COLO668 (cell line): ENCODE measurements around the gene LENG1.

Experiments used
- DNase-seq: peaks from one replicate; lab custom pipeline; 2025; ENCODE audit not compliant: unreplicated experiment; lab: John Stamatoyannopoulos, UW

Gene LENG1

DNA sequence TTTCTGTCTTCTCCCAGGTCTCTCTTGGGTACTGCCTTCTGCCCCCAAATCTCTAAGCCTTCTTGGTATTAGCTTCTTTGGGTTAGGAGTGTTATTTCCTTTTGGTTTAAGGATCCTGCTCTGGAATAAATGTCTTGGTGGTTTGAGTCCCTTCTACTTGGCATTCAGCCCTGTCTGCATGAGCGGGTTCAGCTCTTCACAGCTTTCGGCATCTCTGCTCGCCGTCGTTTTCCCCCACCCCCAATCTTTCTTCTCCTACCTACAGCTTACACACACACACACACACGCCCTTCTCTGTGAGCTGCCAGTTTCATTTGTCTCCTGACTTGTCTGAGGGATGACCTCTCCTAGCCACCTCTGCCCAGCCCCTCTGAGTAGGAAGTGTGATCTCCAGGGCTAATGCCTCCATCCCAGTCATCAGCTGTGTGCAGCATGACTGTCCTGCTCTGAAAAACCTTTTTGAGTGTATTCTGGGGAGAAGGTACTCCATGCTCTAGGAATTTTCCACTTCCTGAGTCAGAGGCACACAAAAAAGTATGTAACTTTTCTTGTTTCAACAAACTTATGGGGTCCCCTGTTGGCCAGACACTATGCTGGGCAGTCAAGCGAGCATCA, 17.2 kb downstream of the LENG1 start:
- no peak for DNase-seq

GRCh38 chr19:54141356-54141755, 18.2 kb downstream of the LENG1 start:
- no peak for DNase-seq

- DNase-seq = no peak
Measured at GRCh38 chr19:54138489-54139256, 20.8 kb downstream of the LENG1 start.

GRCh38 chr19:54137699-54138488, 21.6 kb downstream of the LENG1 start, which contains the start of gene CNOT3:
TSS of gene CNOT3 (plus strand) at chr19:54137762. CDS start at chr19:54142979, 5,217 bp downstream.
- DNase-seq = peak; percentile 31

DNA sequence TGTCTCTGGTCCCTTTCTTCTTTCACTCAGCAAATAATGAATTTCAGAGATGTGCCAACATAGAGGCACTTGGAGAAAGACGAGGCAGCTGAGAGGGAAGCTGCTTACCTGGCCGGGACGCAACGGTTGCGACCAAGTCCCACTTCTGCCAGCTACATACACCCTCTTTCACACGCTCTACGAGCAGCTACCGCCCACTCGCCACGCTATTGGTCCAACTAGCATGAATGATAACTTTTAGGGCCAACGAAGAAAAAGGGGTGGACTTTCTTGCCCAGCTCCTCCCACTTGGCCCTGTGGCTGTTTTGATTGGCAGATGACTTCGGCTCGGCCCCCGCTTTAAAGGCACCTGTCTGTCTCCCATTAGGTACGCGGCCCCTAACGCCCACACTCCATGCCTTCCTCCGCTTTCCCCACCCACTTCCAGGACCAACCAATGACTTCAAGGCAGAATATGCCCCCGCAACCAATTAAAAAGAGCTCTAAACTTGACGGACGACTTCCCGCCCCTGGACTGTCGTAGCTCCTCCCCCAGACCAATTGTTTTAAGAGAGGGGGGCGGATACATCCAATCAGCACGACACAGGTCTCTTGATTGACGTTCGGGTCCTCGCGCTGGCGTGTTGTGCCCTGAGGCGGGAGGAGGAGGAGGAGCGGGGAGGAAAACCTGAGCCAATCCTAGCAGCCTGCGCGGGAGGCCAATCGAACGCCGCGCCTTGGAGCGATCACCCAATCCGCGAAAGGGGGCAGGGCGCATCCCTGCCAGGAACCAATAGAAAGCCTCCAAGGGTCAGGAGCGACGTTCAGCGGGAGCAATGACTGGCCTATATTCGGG, 22.4 kb downstream of the LENG1 start:
- peak; percentile 99 for DNase-seq

DNA sequence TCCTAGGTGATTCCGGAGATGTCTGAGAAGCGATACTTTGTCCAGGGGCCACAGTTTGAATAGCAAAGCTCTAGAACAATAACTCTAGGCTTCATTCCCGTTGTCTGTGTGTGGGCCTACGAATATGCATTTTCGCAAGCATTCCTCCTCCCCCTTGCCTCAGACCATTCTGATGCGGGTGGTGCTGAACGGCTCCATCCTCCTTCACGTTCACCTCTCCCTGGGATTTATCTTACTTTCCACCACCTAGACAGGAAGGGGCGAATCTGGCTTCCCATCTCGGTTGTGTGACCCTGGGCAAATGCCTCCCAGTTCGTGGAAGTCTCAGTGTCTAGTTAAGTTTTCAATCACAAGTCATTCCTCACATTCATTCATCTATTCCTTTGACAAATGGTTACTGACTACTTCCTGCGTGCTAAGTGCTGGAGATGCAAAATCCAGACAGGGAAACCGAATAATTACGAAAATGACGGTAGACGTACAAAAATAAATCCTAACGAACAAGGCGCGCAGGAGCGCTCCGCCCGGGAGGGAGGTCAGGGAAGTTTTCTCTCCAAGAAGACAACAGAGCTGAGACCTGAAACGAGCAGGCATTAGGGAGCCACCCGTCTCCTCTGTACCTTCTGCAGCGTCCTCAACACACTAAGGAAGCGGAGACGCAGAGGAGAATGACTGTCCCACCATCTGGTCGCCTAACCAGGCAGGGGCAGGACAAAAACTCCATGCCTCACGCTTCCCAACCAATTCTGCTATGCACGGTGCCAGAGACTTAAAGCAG, 23.2 kb downstream of the LENG1 start:
- peak; percentile 30 for DNase-seq

DNA sequence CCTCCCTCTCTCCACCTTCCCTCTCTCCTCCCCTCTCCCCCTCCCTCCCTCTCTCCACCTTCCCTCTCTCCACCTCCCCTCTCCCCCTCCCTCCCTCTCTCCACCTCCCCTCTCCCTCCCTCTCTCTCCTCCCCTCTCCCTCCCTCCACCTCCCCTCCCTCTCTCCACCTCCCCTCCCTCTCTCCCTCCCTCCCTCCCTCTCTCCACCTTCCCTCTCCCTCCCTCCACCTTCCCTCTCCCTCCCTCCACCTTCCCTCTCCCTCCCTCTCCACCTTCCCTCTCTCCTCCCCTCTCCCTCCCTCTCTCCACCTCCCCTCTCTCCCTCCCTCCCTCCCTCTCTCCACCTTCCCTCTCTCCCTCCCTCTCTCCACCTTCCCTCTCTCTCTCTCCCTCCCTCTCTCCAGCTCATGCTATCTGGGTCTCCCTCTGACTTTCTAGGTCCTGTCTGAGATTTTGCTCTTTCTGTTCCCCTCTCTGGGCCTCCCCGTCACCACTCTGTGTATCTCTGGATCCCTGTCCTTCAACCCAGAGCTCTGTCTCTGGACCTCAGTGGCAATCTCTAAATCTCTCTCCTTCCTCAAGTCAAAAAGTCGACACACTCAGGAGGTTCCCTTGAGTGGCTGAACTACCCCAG, 25.4 kb downstream of the LENG1 start:
- DNase-seq = no peak

DNA sequence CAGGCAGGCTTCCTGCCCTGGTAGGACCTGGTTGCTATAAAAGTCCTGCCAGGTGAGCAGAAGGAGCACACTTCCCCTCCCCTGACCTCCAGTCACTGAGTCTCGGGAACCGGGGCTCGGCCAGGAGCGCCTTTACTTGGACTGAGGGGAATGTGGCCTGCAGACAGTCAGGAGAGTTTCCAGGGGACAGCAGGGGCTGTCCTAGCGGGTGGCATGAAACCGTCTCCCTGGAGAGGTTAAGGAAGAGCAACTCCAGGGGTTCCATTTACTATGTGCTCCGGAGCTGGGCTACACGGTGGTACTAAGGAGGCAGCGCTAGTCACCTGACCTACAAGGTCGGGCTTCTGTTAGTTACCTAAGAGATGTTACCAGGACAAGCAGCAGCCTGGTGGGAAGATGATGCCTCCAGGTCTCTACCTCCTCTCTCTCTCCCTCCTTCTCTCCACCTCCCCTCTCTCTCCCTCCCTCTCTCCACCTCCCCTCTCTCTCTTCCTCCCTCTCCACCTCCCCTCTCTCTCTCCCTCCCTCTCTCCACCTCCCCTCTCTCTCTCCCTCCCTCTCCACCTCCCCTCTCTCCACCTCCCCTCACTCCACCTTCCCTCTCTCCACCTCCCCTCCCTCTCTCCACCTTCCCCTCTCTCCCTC, 26.1 kb downstream of the LENG1 start:
- DNase-seq = no peak

GRCh38 chr19:54129617-54129996, 29.9 kb downstream of the LENG1 start:
- no peak for DNase-seq

DNA sequence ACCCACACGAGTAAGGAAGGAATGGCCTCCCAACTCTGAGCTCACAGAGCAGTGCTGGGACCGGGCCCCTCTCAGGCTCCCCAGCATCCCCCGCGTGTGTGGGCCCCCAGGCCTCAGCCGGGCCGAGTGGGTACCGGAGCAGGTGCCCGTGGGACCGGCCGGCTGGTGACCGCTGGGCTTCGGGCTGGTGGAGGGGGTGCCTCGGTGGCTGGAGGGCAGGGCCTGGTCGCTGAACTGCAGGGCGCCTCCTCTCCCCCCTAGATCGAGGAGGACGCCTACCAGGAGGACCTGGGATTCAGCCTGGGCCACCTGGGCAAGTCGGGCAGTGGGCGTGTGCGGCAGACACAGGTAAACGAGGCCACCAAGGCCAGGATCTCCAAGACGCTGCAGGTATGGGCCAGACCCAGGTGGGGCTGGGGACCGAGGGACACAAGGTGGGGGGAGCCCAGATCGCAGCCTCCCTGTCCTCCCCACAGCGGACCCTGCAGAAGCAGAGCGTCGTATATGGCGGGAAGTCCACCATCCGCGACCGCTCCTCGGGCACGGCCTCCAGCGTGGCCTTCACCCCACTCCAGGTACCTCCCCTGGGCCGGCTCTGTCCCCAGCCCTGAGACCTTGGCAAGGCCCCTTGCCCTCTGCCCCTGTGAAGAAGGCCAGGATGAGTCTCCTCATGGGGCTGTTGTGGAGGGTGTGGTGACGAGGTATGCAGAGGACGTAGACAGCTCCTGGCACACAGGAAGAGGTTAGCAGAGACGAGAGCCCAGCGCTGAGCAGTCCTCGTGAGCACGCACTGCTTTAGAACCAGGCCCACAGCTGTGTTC, 30.5 kb downstream of the LENG1 start:
- DNase-seq = no peak

- no peak for DNase-seq
Measured at GRCh38 chr19:54128441-54128725, 31.1 kb downstream of the LENG1 start.

DNA sequence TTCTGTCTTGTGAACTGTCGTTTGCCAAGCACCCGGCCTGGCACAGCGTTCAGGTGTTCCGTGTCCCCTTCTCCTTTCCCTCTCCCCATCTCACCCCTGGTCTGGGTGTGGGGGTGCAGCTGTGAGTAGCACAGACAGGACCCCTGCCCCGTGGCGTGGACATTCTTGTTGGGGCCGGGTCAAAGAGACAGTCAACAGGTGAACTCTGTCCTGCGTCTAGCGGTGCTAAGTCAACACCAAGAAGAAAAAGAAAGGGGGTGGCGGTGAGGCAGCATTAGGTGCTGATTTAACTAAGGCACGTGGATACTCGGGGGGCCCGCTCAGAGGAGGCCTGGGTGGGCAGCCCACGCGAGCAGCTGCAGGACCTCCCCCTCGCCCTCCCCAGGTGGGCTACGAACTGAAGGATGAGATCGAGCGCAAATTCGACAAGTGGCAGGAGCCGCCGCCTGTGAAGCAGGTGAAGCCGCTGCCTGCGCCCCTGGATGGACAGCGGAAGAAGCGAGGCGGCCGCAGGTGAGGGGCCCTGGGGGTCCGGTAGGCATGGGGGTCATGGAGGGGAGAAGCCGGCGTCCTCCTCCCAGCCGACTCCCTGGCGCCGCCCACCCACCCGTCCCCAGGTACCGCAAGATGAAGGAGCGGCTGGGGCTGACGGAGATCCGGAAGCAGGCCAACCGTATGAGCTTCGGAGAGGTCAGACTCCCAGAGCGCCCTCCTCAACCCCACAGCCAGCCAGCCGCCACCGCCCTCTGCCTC, 31.7 kb downstream of the LENG1 start:
- DNase-seq = no peak

GRCh38 chr19:54125713-54126112, 33.8 kb downstream of the LENG1 start:
- no peak for DNase-seq

GRCh38 chr19:54124393-54124792, 35.1 kb downstream of the LENG1 start:
- DNase-seq = no peak

DNA sequence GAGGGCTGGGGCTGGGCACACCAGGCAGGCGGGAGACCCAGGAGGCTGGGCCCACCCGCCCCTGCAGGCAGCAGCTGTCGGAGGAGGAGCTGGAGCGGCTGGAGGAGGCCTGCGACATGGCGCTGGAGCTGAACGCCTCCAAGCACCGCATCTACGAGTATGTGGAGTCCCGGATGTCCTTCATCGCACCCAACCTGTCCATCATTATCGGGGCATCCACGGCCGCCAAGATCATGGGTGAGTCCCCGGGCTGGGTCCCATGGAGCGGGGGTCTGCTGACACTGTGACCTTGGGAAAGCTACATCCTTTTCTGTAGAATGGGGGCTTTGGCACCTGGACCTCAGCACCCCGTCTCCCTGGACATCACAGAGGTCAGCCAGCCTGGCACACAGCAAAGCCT, 35.8 kb downstream of the LENG1 start:
- DNase-seq = no peak

DNA sequence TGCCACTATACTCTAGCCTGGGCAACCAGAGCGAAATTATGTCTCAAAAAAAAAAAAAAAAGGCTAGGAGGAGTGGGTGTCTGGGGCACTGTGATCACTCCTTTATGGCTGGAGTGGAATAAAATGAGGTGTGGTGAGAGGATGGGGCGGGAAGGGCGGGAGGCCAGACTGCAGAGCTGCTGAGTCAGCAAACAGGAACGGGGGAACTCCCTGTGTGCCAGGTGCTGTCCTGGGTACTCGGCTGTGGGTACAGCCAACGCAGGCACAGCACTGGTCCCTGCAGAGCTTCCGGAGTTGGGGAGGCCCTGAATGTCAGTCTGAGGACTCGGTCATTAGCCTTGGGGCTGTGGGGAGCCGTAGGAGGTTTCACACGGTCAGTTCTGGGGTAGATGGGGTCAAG, 38.3 kb downstream of the LENG1 start:
- no peak for DNase-seq

GRCh38 chr19:54115109-54116063, 44.1 kb downstream of the LENG1 start, which contains the start of the genes PRPF31 and TFPT:
TSS of gene PRPF31 (plus strand) at chr19:54115754. CDS start at chr19:54118279, 2,525 bp downstream.
TSS of gene TFPT (minus strand) at chr19:54115657. CDS start at chr19:54115269, 388 bp downstream.
- peak; percentile 97 for DNase-seq
